ENCODE measurements around the gene MYO9A.
"Not testable (repeated sequence)": the region's sequence is repeated elsewhere in the genome, so short reads cannot be mapped to it uniquely, and the experiment has no call there.

MYO9A gene

DNA sequence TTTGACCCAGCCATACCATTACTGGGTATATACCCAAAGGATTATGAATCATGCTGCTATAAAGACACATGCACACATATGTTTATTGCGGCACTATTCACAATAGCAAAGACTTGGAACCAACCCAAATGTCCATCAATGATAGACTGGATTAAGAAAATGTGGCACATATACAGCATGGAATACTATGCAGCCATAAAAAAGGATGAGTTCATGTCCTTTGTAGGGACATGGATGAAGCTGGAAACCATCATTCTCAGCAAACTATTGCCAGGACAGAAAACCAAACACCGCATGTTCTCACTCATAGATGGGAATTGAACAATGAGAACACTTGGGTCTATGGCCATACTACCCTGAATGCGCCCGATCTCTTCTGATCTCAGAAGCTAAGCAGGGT lies 259.7 kb downstream of the MYO9A start:
- not testable (repeated sequence) for DNase-seq (ENCODE audit: low read depth)

DNA sequence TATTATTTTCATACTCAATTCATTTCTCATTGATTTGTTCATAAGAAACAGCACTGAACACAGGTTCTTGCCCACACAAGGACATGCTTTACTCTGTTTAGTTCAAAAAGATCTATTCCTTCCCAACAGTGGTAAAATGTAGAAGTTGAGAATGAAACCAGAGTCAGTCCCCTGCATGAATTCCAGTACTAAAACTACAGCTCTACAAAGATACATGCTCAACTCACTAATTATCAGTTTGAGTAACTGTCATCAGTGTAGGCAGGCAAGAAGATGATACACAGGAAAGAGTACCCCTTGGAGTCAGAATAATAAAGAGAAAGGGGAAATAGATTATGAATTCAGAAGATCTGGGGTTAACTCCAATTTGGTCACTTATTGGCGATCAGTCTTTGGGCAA lies 264.4 kb downstream of the MYO9A start:
- no peak for DNase-seq (ENCODE audit: low read depth)

DNA sequence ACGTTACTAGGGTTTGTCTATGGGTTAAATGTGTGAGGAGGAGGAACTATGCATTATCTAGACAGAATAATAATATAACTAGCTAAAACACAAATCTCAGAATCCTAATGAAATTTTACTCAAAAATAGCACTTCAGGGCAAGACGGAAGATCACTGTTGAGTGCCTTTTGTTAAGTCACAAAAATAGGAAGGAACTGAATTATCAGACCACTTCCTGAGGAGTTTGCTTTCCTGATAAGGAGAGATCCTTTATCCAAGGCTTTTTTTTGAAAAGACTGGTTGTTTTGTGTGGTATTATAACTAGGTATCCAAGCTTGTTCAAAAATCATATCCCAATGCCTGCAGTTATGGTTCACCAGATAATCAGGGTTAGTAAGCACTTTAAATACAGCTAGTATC lies 273.0 kb downstream of the MYO9A start:
- DNase-seq (ENCODE audit: low read depth) = no peak

DNA sequence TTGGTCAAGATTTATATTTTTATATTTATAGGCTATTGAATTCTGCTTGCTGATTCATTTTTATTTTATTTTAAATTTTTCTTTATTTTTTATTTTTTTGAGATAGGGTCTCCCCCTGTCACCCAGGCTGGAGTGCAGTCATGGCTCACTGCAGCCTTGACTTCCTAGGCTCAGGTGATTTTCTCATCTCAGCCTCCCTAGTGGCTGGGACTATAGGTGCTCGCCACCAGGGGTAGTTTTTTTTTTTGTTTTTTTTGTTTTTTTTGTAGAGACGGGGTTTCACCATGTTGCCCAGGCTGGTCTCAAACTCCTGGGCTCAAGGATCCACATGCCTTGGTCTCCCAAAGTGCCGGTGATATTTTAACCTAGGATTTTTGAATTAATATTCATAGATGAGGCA lies 276.4 kb downstream of the MYO9A start:
- DNase-seq (ENCODE audit: low read depth) = no peak

DNA sequence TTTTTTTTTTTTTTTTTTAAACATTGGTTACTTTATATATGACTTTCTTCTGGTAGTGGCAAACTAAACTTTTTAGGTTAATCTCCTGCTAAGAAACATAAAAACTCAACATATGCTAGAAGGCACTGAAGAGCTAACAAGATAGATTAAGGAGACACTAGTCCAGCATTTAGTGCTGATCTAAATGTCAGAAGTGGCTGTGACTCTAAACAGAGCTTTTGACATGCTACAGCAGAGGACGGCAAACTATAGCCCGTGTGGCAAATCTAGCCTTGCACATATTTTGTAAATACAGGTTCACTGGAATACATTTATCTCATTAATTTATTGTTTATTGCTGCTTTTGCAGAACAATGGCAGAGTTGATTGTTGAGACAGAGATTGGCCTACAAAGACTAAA lies 287.0 kb downstream of the MYO9A start:
- DNase-seq (ENCODE audit: low read depth) = no peak

DNA sequence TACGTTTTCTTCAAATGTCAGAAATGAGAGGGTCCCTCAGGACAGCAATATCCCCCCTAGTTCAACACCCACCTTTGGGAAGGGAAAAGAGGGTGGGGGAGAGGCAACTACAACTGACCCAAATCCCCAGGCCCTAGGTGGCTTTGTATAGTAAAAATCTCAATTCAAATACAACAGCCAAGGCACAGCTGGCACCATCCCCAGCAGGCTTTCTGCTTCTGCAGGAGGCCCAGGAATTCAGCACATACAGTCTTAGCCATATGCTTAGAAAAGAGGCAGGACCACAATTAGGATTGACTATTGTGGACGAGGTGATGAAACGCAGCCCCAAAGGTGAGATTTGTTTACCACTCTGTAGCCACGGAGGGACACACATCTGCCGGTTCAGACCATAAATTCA lies 291.8 kb downstream of the MYO9A start:
- no peak for DNase-seq (ENCODE audit: low read depth)

DNA sequence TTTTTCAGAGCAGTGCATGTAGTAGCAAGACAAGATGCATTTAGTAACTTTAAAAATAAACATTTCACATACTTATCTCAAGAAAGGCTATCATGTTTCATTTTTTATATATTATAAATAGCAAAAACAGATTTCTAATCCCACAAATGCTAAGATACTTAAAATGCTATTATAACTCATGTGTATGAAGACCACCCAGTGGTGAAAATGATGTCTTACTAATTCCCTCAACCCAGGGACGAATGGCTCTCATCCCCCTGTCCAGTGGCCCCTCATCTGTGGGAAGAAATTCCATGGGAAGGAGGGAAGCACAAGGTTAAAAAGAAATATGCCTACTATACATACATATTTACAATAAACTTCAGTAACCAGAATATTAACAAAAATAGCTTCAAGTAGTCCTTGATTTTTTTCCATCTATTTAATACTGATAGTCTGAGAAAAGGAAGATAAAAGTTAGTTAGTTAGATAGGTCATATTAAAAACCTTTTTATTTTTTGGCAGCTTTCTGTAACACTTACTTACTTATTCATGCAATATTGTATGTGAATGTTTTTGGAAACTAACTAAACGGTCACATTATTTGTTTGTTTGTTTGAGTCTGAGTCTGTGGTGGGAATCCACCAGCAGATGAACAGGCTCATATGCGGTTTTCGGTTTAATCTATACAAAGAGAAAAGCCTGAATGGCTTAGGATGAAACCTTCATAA lies 292.8 kb downstream of the MYO9A start:
- DNase-seq (ENCODE audit: low read depth) = no peak

DNA sequence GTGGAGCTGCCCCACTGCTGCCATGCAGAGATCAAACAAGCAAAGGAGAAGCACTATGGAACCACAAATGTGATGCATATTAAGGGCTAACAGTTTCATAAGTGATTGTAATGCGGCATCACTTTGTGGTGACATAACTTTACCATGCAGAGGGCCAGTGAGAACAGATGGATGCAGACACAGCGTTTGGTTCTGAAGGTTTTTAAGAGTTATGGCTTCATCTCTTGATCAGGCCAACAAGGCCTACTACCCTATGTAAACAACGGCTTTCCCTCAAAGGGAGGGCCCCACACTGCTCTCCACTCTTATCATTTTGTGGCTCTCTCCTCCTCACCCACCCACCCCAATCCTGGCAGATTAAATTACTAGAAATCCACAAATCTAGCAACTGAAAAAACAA lies 294.1 kb downstream of the MYO9A start:
- DNase-seq (ENCODE audit: low read depth) = no peak

DNA sequence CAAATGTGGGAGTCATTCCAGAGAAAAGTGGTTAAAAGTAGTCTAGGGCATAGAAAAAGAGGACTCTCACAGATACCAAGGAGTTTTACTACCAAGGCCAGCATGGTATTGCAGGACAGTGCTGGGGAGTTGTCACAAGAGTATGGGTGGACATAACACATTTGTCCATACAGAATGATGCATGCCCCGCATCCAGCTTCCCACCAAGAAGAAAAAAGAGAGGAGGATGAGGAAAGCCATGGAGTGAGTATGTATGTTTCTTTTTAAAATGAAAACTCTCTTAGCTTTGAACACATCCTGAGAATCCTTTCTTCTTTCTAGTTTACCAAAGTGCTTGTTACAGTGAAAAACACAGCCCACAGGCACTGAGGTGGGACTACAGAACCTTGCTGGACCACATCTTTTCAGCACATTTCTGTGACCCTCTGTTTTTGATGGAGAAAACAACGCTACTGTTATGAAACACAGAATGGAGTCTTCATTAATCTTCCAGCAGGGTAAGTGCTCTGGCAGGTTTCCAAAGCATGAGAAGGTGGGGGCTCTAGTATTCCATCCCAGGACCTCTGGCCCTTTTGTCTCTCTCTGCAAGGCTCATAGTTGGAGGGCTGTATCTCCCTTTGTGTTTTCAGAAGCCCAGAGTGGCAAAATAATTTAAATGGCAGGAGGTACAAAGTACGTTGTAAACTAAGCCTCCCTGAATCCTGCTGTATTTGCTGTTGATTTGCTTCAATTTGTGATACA lies 294.9 kb downstream of the MYO9A start:
- DNase-seq (ENCODE audit: low read depth) = no peak

DNA sequence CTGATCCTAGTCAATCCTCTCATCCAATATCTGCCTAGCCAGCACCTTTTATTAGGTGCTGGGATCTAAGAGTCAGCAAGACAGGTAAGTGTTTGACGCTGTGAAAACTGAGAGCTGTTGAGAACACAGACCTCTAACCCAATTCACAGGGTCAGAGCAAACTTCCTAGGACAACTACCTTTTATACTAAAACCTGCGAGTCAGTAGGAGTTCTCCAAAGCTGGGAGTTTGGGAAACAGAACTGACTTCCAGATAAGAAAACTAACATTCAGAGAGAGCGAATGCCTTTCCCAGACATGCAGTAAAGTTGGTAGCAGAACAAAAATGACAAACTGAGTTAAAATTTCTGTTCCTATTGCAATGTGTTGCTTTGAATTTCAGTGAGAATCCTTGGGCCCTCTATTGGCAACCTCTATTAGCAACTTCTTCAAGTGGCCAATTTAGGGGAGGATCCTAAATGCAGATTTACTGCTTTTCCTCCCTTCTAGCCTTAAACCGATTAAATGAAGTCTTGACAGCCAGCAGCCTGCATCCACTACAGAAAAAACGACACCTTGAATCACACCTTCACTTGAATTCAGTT lies 296.3 kb downstream of the MYO9A start:
- DNase-seq (ENCODE audit: low read depth) = no peak

DNA sequence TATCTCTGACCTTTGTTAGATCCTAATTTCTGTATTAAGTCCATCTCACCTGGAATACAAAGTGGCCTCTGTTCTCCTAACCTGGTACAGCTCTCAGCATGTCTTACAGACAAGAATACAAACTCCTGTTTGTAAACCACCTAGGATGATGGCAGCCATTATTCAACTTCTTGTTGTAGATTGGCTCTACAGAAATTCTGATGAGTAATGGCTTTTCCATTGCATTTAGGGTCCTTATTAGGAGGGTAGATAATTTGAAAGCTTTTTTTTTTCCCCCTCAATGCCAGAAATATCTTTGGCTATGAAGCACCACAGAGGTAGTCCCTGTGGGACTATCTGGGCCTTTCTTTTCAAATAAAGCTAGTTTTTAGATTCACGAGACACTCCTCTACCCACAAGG lies 297.8 kb downstream of the MYO9A start:
- DNase-seq (ENCODE audit: low read depth) = no peak

DNA sequence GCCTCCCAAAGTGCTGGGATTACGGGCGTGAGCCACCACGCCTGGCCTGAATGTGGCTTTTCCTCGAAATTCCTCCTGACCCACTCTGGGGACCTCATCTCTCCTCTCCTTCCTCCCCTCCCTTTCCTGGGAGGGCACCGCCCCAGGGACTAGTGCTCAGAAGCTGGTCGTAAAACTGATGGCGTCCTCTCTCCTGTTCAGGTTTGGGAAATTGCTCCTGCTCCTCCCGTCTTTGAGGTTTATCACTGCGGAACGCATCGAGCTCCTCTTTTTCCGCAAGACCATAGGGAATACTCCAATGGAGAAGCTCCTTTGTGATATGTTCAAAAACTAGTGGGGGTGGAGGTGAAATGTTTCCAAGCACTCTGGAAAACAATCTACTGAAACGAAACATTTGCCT lies 300.6 kb downstream of the MYO9A start:
- no peak for DNase-seq (ENCODE audit: low read depth)

DNA sequence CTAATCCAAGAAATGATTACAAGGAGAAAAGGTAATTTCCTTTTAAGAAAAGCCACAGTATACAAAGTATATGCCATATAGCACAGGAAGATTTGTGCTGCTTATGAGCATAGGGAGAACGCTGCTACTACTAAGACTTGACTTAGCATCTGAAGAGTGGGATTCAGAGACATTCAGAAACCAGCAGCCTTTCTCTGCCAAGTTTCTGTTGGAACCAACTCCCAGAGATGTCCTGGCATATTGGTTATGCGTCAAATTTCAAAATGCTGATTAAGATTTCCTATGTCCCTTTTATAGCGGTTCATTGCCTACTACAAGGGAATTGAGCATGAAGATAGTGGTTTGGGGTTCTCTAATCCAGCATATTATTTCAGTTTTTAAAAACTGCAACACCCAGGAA lies 302.6 kb downstream of the MYO9A start:
- DNase-seq (ENCODE audit: low read depth) = no peak

DNA sequence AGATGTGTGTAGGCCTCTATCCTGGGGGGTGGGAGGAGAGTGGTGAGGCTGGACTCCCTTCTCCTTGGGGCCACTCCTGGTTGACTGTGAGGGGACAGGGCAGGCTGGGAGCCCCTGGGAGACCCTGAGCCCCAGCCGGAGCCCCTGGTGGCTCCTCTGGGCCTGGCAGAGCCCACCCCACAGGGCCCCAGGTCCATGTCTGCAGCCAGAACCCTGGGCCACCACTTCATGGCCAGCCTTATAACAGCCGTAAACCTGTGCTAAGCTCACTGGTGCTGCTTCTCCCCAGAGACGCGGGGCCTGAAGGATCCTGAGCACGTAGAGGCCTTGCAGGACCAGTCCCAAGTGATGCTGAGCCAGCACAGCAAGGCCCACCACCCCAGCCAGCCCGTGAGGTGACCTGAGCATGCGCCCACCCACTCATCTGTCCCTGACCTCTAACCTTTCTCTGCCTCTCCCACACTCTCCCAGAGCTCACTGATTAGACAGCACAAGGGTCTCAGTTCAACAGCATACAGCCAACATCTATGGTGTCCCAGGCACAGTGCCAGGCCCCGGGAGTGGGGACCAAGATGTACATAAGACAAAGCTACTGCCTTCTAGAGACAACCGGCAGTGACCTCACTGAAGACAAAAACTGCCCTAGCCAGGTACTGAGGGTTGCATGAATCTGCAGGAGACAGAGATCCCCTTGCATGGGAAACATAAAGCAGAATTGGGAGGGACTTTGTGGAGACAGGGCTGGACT lies 304.1 kb downstream of the MYO9A start:
- DNase-seq (ENCODE audit: low read depth) = no peak

DNA sequence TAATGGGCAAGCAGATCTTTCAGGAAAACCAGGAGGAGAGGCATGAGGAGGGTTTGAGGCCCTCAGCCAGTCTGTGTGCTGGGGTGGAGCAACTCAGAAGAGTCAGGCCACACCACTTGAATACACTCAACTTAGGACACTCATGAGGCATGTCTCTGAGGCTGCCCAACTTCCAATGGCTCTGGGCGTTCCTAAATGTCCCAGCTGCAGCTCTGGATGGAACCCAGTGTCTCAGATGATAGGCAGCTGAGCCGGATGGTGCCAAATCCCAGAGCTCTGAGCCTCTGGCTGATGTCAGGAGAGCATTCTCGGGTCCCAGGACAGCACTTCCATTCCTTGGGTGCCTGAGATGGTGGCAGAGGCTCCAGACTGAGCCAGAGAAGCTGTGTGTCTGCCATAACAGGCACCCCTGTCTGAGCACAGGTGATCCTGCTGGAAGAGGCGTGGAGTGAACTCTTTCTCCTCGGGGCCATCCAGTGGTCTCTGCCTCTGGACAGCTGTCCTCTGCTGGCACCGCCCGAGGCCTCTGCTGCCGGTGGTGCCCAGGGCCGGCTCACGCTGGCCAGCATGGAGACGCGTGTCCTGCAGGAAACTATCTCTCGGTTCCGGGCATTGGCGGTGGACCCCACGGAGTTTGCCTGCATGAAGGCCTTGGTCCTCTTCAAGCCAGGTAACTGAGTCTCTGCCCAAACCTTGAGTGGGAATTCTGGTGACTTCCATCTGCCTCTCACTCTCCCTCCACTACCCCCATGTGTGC lies 304.8 kb downstream of the MYO9A start:
- peak; percentile 13 for DNase-seq (ENCODE audit: low read depth)

DNA sequence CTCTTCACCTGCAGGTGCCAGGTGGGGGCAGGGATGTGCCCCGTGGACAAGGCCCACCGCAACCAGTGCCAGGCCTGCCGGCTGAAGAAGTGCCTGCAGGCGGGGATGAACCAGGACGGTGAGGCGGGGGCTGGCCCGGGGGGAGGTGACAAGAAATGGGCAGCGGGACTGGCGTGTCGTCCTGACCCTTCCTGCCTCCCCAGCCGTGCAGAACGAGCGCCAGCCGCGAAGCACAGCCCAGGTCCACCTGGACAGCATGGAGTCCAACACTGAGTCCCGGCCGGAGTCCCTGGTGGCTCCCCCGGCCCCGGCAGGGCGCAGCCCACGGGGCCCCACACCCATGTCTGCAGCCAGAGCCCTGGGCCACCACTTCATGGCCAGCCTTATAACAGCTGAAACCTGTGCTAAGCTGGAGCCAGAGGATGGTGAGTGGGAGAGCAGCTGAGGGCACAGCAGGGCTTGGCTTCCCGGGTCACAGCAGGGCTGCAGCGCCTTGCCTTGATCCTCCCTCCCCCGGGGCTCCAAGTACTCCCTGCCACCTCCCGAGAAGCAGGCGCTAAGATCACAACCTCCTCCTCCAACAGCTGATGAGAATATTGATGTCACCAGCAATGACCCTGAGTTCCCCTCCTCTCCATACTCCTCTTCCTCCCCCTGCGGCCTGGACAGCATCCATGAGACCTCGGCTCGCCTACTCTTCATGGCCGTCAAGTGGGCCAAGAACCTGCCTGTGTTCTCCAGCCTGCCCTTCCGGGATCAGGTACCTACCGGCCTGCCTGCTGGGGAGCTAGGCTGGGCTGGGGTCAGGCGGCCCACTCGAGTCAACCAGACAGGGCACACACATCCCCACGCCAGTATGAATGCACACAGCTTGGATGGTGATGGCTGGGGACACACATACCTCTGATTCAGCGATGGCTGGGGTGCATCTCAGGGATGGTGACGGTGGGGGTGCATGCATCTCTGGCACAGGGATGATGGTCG lies 305.9 kb downstream of the MYO9A start:
- DNase-seq (ENCODE audit: low read depth) = no peak

DNA sequence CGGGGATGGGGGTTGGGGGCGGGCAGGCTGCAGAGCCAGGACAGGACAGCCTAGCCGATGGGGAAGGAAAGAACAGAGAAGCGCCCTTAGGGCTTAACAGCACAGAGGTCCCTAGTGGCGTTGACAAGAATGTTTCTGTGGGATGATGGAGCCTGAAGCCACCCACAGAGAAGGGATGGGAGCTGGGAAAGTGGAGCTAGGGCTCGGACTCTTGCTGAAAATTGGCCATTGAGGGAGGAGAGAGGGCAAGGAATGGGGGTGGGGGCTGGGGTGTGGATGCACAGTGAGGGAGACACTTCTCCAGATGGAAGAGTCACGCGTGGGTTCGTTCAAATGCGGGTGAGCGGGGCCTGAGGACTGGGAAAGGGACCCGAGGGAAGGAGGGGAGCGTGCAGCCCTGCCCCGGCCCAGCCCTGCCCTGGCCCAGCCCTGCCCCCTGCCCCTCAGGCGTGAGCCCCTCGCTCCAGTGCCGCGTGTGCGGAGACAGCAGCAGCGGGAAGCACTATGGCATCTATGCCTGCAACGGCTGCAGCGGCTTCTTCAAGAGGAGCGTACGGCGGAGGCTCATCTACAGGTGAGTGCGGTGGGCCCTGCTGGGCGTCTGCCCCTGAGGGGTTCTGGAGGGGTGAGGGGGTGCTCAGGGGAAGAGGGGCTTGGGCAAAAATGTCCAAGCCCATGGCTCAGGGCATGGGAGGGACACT lies 306.8 kb downstream of the MYO9A start:
- DNase-seq (ENCODE audit: low read depth) = no peak

DNA sequence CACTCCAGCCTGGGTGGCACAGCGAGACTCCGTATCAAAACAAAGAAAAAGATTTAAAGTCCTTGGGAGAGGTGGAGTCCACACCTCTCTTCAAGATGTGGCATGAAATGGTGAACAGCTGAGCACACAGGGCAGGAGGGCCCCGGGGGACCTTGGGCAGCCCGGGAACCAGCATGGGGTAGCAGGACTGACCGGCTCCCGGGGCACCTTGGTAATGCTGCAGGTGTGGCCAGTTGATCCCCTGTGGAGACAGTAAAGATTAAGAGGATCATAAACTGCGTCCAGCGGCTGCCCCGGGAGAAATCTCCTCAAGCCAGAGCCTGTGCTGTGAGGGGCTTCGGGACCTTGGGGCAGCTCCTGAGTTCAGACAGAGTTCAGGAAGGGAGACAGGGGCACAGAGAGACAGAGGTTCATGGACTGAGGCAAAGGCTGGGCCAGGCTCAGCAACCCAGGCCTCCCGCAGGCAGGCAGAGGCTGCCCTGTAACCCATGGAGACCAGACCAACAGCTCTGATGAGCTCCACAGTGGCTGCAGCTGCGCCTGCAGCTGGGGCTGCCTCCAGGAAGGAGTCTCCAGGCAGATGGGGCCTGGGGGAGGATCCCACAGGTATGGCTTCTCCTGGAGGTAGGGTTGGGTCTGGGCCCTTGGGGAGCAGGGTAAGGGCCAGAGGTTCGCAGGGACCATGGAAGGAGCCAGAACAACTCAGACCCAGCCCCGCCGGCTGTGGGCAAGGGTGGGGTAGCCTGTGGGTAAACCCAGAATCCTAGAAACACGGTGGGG lies 307.5 kb downstream of the MYO9A start, which contains the start of gene NR2E3:
NR2E3 (plus strand) TSS at position 299 of the 780 bp plus-strand sequence; CDS start at position 489, 190 bp downstream.
- no peak for DNase-seq (ENCODE audit: low read depth)

DNA sequence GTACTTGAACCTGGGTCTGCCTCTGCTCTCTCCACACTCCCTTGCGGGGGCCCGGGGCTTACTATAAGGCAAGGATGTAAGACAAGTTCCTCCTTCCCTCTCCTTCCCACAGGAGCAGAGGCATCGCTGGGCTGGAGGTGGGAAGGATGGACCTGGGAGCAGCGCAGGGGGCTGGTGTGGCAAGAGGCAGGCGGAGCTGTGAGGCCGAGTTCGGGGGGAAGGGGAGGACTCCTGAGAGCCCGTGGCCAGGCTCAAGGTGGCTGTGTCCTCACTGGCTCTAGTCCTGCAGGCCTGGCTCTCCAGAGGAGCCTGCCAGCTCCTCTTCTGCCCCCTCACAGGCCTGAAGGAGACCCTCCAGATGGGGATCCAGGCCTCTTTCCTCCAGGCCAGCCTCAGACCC lies 308.6 kb downstream of the MYO9A start:
- DNase-seq (ENCODE audit: low read depth) = no peak
